HepG2 (cell line): ENCODE measurements around the gene NOCT. TPM values are rescaled to one million over a fixed set of nuclear protein-coding genes. Genes with fewer than 3 reads are reported as not detected.

Source experiments
- CBFB ChIP-seq: sonication (generic); formaldehyde crosslinking; IDR thresholded peaks from 2 replicates; pipeline ENCODE4 v1.4.0; 2020; ENCODE audit warnings: missing genetic modification reagents
- CENPX ChIP-seq: sonication (generic); formaldehyde crosslinking; IDR thresholded peaks from 2 replicates; pipeline ENCODE4 v1.9.0; 2021; ENCODE audit warnings: mild to moderate bottlenecking, missing genetic modification reagents, moderate library complexity
- DPF2 ChIP-seq: sonication (generic); formaldehyde crosslinking; IDR thresholded peaks from 2 replicates; pipeline ENCODE4 v1.4.0; 2020; ENCODE audit warnings: mild to moderate bottlenecking, low read depth, missing genetic modification reagents, borderline replicate concordance
- HOMEZ ChIP-seq: IDR thresholded peaks from 2 replicates; pipeline ENCODE4 v1.6.1; 2016; ENCODE audit warnings: low read depth
- NRL ChIP-seq: sonication (generic); formaldehyde crosslinking; IDR thresholded peaks from 2 replicates; pipeline ENCODE4 v1.5.0; 2020; ENCODE audit warnings: missing genetic modification reagents, mild to moderate bottlenecking, moderate library complexity, borderline replicate concordance
- PBX2 ChIP-seq: IDR thresholded peaks from 2 replicates; pipeline ENCODE4 v1.6.1; 2016; ENCODE audit warnings: control low read depth
- POLR2AphosphoS5 ChIP-seq: IDR thresholded peaks from 2 replicates; pipeline ENCODE4 v1.6.1; 2012; ENCODE audit warnings: low read depth, low read length
- PRPF4 ChIP-seq: fragments of 200-400 bp; formaldehyde crosslinking; IDR thresholded peaks from 2 replicates; pipeline ENCODE4 v1.6.1; 2016; ENCODE audit warnings: low read length, low read depth; ENCODE audit not compliant: poor library complexity, severe bottlenecking
- REST ChIP-seq, 2 experiments: IDR thresholded peaks; 2 replicates each; pipeline ENCODE4 v1.6.1; 2011 to 2012; ENCODE audit warnings: low read length in 2 of 2, borderline replicate concordance in 1 of 2, low read depth in 1 of 2, mild to moderate bottlenecking in 1 of 2, moderate library complexity in 1 of 2
- RNF2 ChIP-seq: fragments of 450-650 bp; conservative IDR thresholded peaks from 2 replicates; pipeline ENCODE4 v1.6.1; 2016; ENCODE audit warnings: low read depth
- SETDB1 ChIP-seq: sonication (generic); formaldehyde crosslinking; IDR thresholded peaks from 2 replicates; pipeline ENCODE4 v1.5.1; 2020; ENCODE audit warnings: missing genetic modification reagents, mild to moderate bottlenecking, borderline replicate concordance
- SMAD3 ChIP-seq: sonication (generic); formaldehyde crosslinking; IDR thresholded peaks from 2 replicates; pipeline ENCODE4 v1.4.0; 2020; ENCODE audit warnings: missing genetic modification reagents
- SP4 ChIP-seq: sonication (generic); formaldehyde crosslinking; IDR thresholded peaks from 2 replicates; pipeline ENCODE4 v1.8.1; 2023; ENCODE audit warnings: mild to moderate bottlenecking, missing genetic modification reagents
- ZNF142 ChIP-seq: sonication (generic); formaldehyde crosslinking; IDR thresholded peaks from 2 replicates; pipeline ENCODE4 v1.4.0; 2020; ENCODE audit warnings: missing genetic modification reagents
- ZNF501 ChIP-seq: sonication (generic); formaldehyde crosslinking; IDR thresholded peaks from 2 replicates; pipeline ENCODE4 v1.5.1; 2020; ENCODE audit warnings: mild to moderate bottlenecking, moderate library complexity, missing genetic modification reagents
- ZSCAN21 ChIP-seq: sonication (generic); formaldehyde crosslinking; IDR thresholded peaks from 2 replicates; pipeline ENCODE4 v1.8.0; 2022; ENCODE audit warnings: mild to moderate bottlenecking, missing genetic modification reagents, moderate library complexity, borderline replicate concordance
- polyA plus RNA-seq, 8 experiments: library from polyadenylated mRNA; depleted of rRNA in 3 of 8; stranded (reverse) in 7 of 8; unstranded in 1 of 8; fragments of >200 nt; fragmentation: Illumina TruSeq in 4 of 8; extraction: Trizol in 4 of 8; gene quantifications; 2 replicates each; pipeline versions ENCODE4 v1.2.1 to v1.2.3, GENCODE V29; 2011 to 2016; ENCODE audit warnings: low read depth in 4 of 8, missing spikeins in 1 of 8, mixed read lengths in 1 of 8; ENCODE audit not compliant: insufficient read depth in 1 of 8
- total RNA-seq, 5 experiments: library from RNA; depleted of rRNA; stranded (reverse); fragments of >200 nt; fragmentation: Illumina TruSeq; extraction: Trizol; gene quantifications; 2 replicates each; pipeline ENCODE4 v1.2.3, GENCODE V29; 2016; ENCODE audit warnings: low read depth in 1 of 5

NOCT gene
- total and polyA plus RNA-seq, 2 of the 13 experiments (the other 11 are each of a cell fraction or from before 2014, with no cell fraction given) = 3.6 to 13.1 TPM

GRCh38 chr4:139082750-139083606 lies 67.4 kb downstream of the NOCT start (continued):
- TF ChIP-seq ZNF142 = 0 out of 2 replicates have a peak, but pooled peaks have one; percentile 75
- peak in 1 of 2 experiments; percentile 69; a peak in 1 of 4 replicates for TF ChIP-seq REST (IDR thresholded peaks at IDR 0.05; ENCODE audit: borderline replicate concordance in 1 of 2, low read depth in 1 of 2, low read length in 2 of 2)
- TF ChIP-seq ZSCAN21 = peak; percentile 73
- TF ChIP-seq PBX2 = peak; percentile 93
- TF ChIP-seq DPF2 = no peak
- TF ChIP-seq POLR2AphosphoS5 = peak; percentile 45; the same call in 1 of the 2 replicates
- no peak for TF ChIP-seq RNF2
- no peak for TF ChIP-seq SMAD3 (CRISPR knock-in tag)
- TF ChIP-seq SP4 (CRISPR knock-in tag) = peak; percentile 77
- no peak for TF ChIP-seq SETDB1 (CRISPR knock-in tag)
- no peak for TF ChIP-seq NRL
- peak; percentile 79; the same call in 1 of the 2 replicates for TF ChIP-seq CBFB (CRISPR knock-in tag)
- TF ChIP-seq CENPX (CRISPR knock-in tag) = no peak
- peak; percentile 82 for TF ChIP-seq HOMEZ
- TF ChIP-seq PRPF4 = peak; percentile 73
- TF ChIP-seq ZNF501 = peak; percentile 61; the same call in 1 of the 2 replicates
